ENCODE results near the gene GDI1.

GRCh38 chrX:154441564-154441963, 4.6 kb downstream of the GDI1 start:
- TF ChIP-seq, protein P1, sequence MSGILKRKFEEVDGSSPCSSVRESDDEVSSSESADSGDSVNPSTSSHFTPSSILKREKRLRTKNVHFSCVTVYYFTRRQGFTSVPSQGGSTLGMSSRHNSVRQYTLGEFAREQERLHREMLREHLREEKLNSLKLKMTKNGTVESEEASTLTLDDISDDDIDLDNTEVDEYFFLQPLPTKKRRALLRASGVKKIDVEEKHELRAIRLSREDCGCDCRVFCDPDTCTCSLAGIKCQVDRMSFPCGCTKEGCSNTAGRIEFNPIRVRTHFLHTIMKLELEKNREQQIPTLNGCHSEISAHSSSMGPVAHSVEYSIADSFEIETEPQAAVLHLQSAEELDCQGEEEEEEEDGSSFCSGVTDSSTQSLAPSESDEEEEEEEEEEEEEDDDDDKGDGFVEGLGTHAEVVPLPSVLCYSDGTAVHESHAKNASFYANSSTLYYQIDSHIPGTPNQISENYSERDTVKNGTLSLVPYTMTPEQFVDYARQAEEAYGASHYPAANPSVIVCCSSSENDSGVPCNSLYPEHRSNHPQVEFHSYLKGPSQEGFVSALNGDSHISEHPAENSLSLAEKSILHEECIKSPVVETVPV (CRISPR knock-in tag; IDR thresholded peaks at IDR 0.05): no peak
- TF ChIP-seq TSHZ2 (CRISPR knock-in tag; IDR thresholded peaks at IDR 0.05) (no peak), CREB5 (CRISPR knock-in tag; IDR thresholded peaks at IDR 0.05; ENCODE audit: low read depth) (no peak), ZC3H10 (CRISPR knock-in tag; IDR thresholded peaks at IDR 0.05) (no peak), SNAI2 (CRISPR knock-in tag; IDR thresholded peaks at IDR 0.05) (no peak), ARNTL (CRISPR knock-in tag; IDR thresholded peaks at IDR 0.05; ENCODE audit: borderline replicate concordance, low read depth) (no peak), ZNF8 (CRISPR knock-in tag; IDR thresholded peaks at IDR 0.05) (no peak), TCF4 (CRISPR knock-in tag; IDR thresholded peaks at IDR 0.05; ENCODE audit: borderline replicate concordance) (no peak), BACH2 (CRISPR knock-in tag; IDR thresholded peaks at IDR 0.05; ENCODE audit: borderline replicate concordance) (no peak), ZFP3 (CRISPR knock-in tag; IDR thresholded peaks at IDR 0.05) (no peak), RARB (CRISPR knock-in tag; IDR thresholded peaks at IDR 0.05) (no peak), ISL1 (CRISPR knock-in tag; IDR thresholded peaks at IDR 0.05) (no peak), ESRRG (CRISPR knock-in tag; IDR thresholded peaks at IDR 0.05) (no peak)
- TF ChIP-seq, protein P2, sequence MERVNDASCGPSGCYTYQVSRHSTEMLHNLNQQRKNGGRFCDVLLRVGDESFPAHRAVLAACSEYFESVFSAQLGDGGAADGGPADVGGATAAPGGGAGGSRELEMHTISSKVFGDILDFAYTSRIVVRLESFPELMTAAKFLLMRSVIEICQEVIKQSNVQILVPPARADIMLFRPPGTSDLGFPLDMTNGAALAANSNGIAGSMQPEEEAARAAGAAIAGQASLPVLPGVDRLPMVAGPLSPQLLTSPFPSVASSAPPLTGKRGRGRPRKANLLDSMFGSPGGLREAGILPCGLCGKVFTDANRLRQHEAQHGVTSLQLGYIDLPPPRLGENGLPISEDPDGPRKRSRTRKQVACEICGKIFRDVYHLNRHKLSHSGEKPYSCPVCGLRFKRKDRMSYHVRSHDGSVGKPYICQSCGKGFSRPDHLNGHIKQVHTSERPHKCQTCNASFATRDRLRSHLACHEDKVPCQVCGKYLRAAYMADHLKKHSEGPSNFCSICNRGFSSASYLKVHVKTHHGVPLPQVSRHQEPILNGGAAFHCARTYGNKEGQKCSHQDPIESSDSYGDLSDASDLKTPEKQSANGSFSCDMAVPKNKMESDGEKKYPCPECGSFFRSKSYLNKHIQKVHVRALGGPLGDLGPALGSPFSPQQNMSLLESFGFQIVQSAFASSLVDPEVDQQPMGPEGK (CRISPR knock-in tag; IDR thresholded peaks at IDR 0.05; ENCODE audit: borderline replicate concordance): no peak

Measured in SK-N-SH treated with all-trans-retinoic acid at 6 μM for 48 hours (cell line).